NCI-H128 (cell line): ENCODE results near the gene TEKT2.

Experiments used
- DNase-seq: peaks from one replicate; lab custom pipeline; 2025; ENCODE audit not compliant: unreplicated experiment; lab: John Stamatoyannopoulos, UW

Gene TEKT2

GRCh38 chr1:36126797-36127500, 43.1 kb downstream of the TEKT2 start:
- DNase-seq = no peak

- no peak for DNase-seq
Measured at GRCh38 chr1:36128126-36128904, 44.4 kb downstream of the TEKT2 start.

GRCh38 chr1:36128905-36129206, 45.0 kb downstream of the TEKT2 start:
- no peak for DNase-seq

- no peak for DNase-seq
Measured at GRCh38 chr1:36132029-36132428, 48.1 kb downstream of the TEKT2 start.

GRCh38 chr1:36133484-36133883, 49.6 kb downstream of the TEKT2 start:
- DNase-seq = no peak

- DNase-seq = no peak
Measured at GRCh38 chr1:36134031-36134430, 50.1 kb downstream of the TEKT2 start.

- DNase-seq = peak; percentile 28
Measured at GRCh38 chr1:36134505-36135329, 50.8 kb downstream of the TEKT2 start.

- no peak for DNase-seq
Measured at GRCh38 chr1:36135330-36135667, 51.4 kb downstream of the TEKT2 start.

- DNase-seq = no peak
Measured at GRCh38 chr1:36135796-36136195, 51.9 kb downstream of the TEKT2 start.

- no peak for DNase-seq
Measured at GRCh38 chr1:36136535-36136934, 52.6 kb downstream of the TEKT2 start.

GRCh38 chr1:36137226-36137625, 53.3 kb downstream of the TEKT2 start:
- no peak for DNase-seq

GRCh38 chr1:36137776-36138175, 53.9 kb downstream of the TEKT2 start:
- peak; percentile 46 for DNase-seq
